H1 (cell line): ENCODE measurements around the gene CACNA2D3. TPM values are rescaled to one million over a fixed set of nuclear protein-coding genes. Genes with fewer than 3 reads are reported as not detected.

Experiments used
- CTCF ChIA-PET: fragments of 300-600 bp; sonication (Branson Sonifier 250); formaldehyde crosslinking; loops from one replicate; lab custom pipeline; 2021; ENCODE audit not compliant: partially characterized antibody; lab: Charles Lee
- POLR2A ChIA-PET: fragments of 300-600 bp; sonication (Branson Sonifier 250); formaldehyde crosslinking; loops from one replicate; lab custom pipeline; 2021; ENCODE audit warnings: inconsistent platforms; ENCODE audit not compliant: partially characterized antibody; lab: Charles Lee
- DNase-seq, 2 experiments: peaks; one replicate each; pipeline versions ENCODE4 v3.0.0 to v3.0.0-alpha.2; 2010 to 2022; ENCODE audit warnings: low spot score in 2 of 2, low read depth in 1 of 2, mixed read lengths in 1 of 2
- FAIRE-seq: peaks from 2 replicates; lab custom pipeline; 2011; peaks lifted over from hg19 to GRCh38; lab: Jason Lieb, UNC
- H2AFZ ChIP-seq: 2 replicates; pipeline ENCODE4 v1.8.1; 2012; ENCODE audit warnings: low read length, inconsistent platforms
- H2AK5ac ChIP-seq: 2 replicates; pipeline ENCODE4 v1.6.1; 2013; ENCODE audit warnings: low read depth, low read length
- H2BK120ac ChIP-seq: replicated peaks from 2 replicates; pipeline ENCODE3; 2013; ENCODE audit warnings: low read depth, low read length, inconsistent platforms
- H2BK12ac ChIP-seq: 2 replicates; pipeline ENCODE4 v1.6.1; 2013; ENCODE audit warnings: low read depth, low read length
- H2BK15ac ChIP-seq: 2 replicates; pipeline ENCODE4 v1.6.1; 2013; ENCODE audit warnings: low read length
- H2BK20ac ChIP-seq: 2 replicates; pipeline ENCODE4 v1.6.1; 2013; ENCODE audit warnings: low read length
- H2BK5ac ChIP-seq: 2 replicates; pipeline ENCODE4 v1.6.1; 2013; ENCODE audit warnings: low read depth, low read length
- H3K14ac ChIP-seq: 2 replicates; pipeline ENCODE4 v1.6.1; 2013; ENCODE audit warnings: inconsistent platforms; ENCODE audit not compliant: insufficient read length
- H3K18ac ChIP-seq: 2 replicates; pipeline ENCODE4 v1.6.1; 2013; ENCODE audit warnings: low read length; ENCODE audit errors: extremely low read depth
- H3K23ac ChIP-seq: 2 replicates; pipeline ENCODE4 v1.6.1; 2013; ENCODE audit warnings: inconsistent platforms; ENCODE audit not compliant: insufficient read length
- H3K23me2 ChIP-seq: 2 replicates; pipeline ENCODE4 v1.6.1; 2013; ENCODE audit warnings: low read depth, low read length
- H3K27ac ChIP-seq: 2 replicates; pipeline ENCODE4 v1.6.1; 2011; ENCODE audit warnings: low read depth, low read length, inconsistent platforms
- H3K27me3 ChIP-seq, 4 experiments: replicated peaks in 1 of 4; 1 replicate in 1 of 4; 2 replicates in 3 of 4; pipeline versions ENCODE4 v1.6.1 to v1.8.1; 2011 to 2013; ENCODE audit warnings: low read length in 3 of 4, mild to moderate bottlenecking in 3 of 4, inconsistent platforms in 2 of 4, mixed read lengths in 2 of 4, moderate library complexity in 1 of 4; ENCODE audit not compliant: control insufficient read depth in 3 of 4, insufficient read depth in 3 of 4; ENCODE audit errors: extremely low read depth in 1 of 4
- H3K36me3 ChIP-seq, 4 experiments: 2 replicates each; pipeline versions ENCODE4 v1.6.1 to v1.8.1; 2011 to 2013; ENCODE audit warnings: mild to moderate bottlenecking in 4 of 4, low read length in 3 of 4, moderate library complexity in 2 of 4, control low read depth in 1 of 4, inconsistent platforms in 1 of 4; ENCODE audit not compliant: insufficient read depth in 4 of 4, control insufficient read depth in 2 of 4
- H3K4ac ChIP-seq: replicated peaks from 2 replicates; pipeline ENCODE3; 2013; ENCODE audit warnings: low read length, low read depth, mixed read lengths, inconsistent platforms; ENCODE audit not compliant: insufficient read length
- H3K4me1 ChIP-seq, 4 experiments: replicated peaks in 1 of 4; 1 replicate in 1 of 4; 2 replicates in 3 of 4; pipeline versions ENCODE4 v1.6.1 to v1.8.1; 2011 to 2013; ENCODE audit warnings: low read length in 3 of 4, inconsistent platforms in 2 of 4, mixed read lengths in 1 of 4; ENCODE audit not compliant: insufficient read depth in 4 of 4, control insufficient read depth in 3 of 4
- H3K4me2 ChIP-seq, 2 experiments: 2 replicates each; pipeline versions ENCODE4 v1.6.1 to v1.8.1; 2011 to 2013; ENCODE audit warnings: low read depth in 2 of 2, low read length in 2 of 2, control low read depth in 1 of 2, inconsistent platforms in 1 of 2, mild to moderate bottlenecking in 1 of 2; ENCODE audit not compliant: insufficient read depth in 1 of 2
- H3K4me3 ChIP-seq, 4 experiments: fragments of 200-600, 300-600 bp in 1 of 4; sonication (generic), shearing (Covaris generic), sonication (Bioruptor Twin) in 1 of 4; 2 replicates each; pipeline versions ENCODE4 v1.5.1 to v1.8.1; 2011 to 2016; ENCODE audit warnings: low read length in 4 of 4, low read depth in 3 of 4, control low read depth in 2 of 4, inconsistent platforms in 2 of 4, mild to moderate bottlenecking in 2 of 4, mixed read lengths in 1 of 4, moderate library complexity in 1 of 4; ENCODE audit not compliant: insufficient read depth in 2 of 4; ENCODE audit errors: extremely low read depth in 1 of 4
- H3K56ac ChIP-seq: replicated peaks from 2 replicates; pipeline ENCODE3; 2013; ENCODE audit warnings: low read depth, mild to moderate bottlenecking, mixed read lengths, low read length, inconsistent platforms; ENCODE audit not compliant: insufficient read length
- H3K79me1 ChIP-seq: 2 replicates; pipeline ENCODE4 v1.6.1; 2013; ENCODE audit warnings: low read depth, low read length, control low read depth
- H3K79me2 ChIP-seq, 2 experiments: 2 replicates each; pipeline versions ENCODE4 v1.6.1 to v1.8.1; 2012 to 2013; ENCODE audit warnings: low read length in 2 of 2, mild to moderate bottlenecking in 2 of 2, inconsistent platforms in 1 of 2; ENCODE audit not compliant: insufficient read depth in 2 of 2, control insufficient read depth in 1 of 2
- H3K9ac ChIP-seq, 4 experiments: replicated peaks in 1 of 4; 1 replicate in 1 of 4; 2 replicates in 3 of 4; pipeline versions ENCODE4 v1.6.1 to v1.8.1; 2011 to 2013; ENCODE audit warnings: low read depth in 3 of 4, low read length in 3 of 4, control low read depth in 2 of 4, mild to moderate bottlenecking in 2 of 4, moderate library complexity in 2 of 4, inconsistent platforms in 1 of 4; ENCODE audit errors: extremely low read depth in 1 of 4
- H3K9me3 ChIP-seq, 2 experiments: 2 replicates each; pipeline versions ENCODE4 v1.6.1 to v1.8.1; 2012 to 2013; ENCODE audit warnings: mild to moderate bottlenecking in 2 of 2, moderate library complexity in 2 of 2, control low read depth in 1 of 2, inconsistent platforms in 1 of 2, low read depth in 1 of 2, low read length in 1 of 2, mixed read lengths in 1 of 2; ENCODE audit not compliant: insufficient read depth in 2 of 2
- H4K20me1 ChIP-seq, 2 experiments: replicated peaks in 1 of 2; 2 replicates each; pipeline versions ENCODE3 to v1.8.1; 2011 to 2013; ENCODE audit warnings: inconsistent platforms in 2 of 2, low read length in 2 of 2, mild to moderate bottlenecking in 1 of 2; ENCODE audit not compliant: insufficient read depth in 2 of 2, control insufficient read depth in 1 of 2
- H4K5ac ChIP-seq: 2 replicates; pipeline ENCODE4 v1.6.1; 2013; ENCODE audit warnings: low read length, low read depth, mixed read lengths, inconsistent platforms; ENCODE audit not compliant: insufficient read length
- H4K8ac ChIP-seq: 2 replicates; pipeline ENCODE4 v1.8.0; 2013; ENCODE audit warnings: mild to moderate bottlenecking, moderate library complexity, low read length, inconsistent platforms; ENCODE audit not compliant: insufficient read depth; ENCODE audit errors: extremely low read depth
- H4K91ac ChIP-seq: replicated peaks from 2 replicates; pipeline ENCODE3; 2013; ENCODE audit warnings: low read length, mixed read lengths, inconsistent platforms; ENCODE audit not compliant: insufficient read length
- BRCA1 ChIP-seq: IDR thresholded peaks from 2 replicates; pipeline ENCODE4 v1.6.1; 2012; ENCODE audit warnings: low read depth, low read length, improper control_type of control experiment
- CHD2 ChIP-seq: IDR thresholded peaks from 2 replicates; pipeline ENCODE4 v1.6.1; 2012; ENCODE audit warnings: low read length, improper control_type of control experiment
- KDM5A ChIP-seq: fragments of 200-600 bp; IDR thresholded peaks from 2 replicates; pipeline ENCODE4 v1.7.1; 2012; ENCODE audit warnings: mild to moderate bottlenecking, low read length, inconsistent platforms, mixed read lengths
- MAFK ChIP-seq: IDR thresholded peaks from 2 replicates; pipeline ENCODE4 v1.6.1; 2012; ENCODE audit warnings: low read depth, mild to moderate bottlenecking, improper control_type of control experiment, low read length
- POU5F1 ChIP-seq: IDR thresholded peaks from 2 replicates; pipeline ENCODE4 v1.6.1; 2011; ENCODE audit warnings: low read depth, mild to moderate bottlenecking, low read length, moderate library complexity
- SP1 ChIP-seq: IDR thresholded peaks from 2 replicates; pipeline ENCODE4 v1.6.1; 2011; ENCODE audit warnings: low read depth, low read length
- TEAD4 ChIP-seq: IDR thresholded peaks from 2 replicates; pipeline ENCODE4 v1.6.1; 2012; ENCODE audit warnings: low read depth, low read length, inconsistent platforms, mixed read lengths
- ZNF274 ChIP-seq: IDR thresholded peaks from 2 replicates; pipeline ENCODE4 v1.7.0; 2012; ENCODE audit warnings: low read length, borderline replicate concordance; ENCODE audit errors: extremely low read depth
- WGBS, 2 experiments: shearing (Covaris generic) in 1 of 2; methylation state at CpG; one replicate each; pipeline versions ENCODE4 v1.1.6 to v1.1.7; 2013 to 2015; ENCODE audit warnings: low lambda C conversion rate in 2 of 2, mixed read lengths in 2 of 2, inconsistent platforms in 1 of 2, low coverage in 1 of 2, missing lambda C conversion rate in 1 of 2; ENCODE audit not compliant: insufficient replicate concordance in 2 of 2, insufficient coverage in 1 of 2, insufficient read length in 1 of 2; ENCODE audit errors: extremely low coverage in 1 of 2, missing lambda C conversion rate in 1 of 2; 5-methylcytosine and 5-hydroxymethylcytosine counted together
- polyA plus RNA-seq, 7 experiments: library from polyadenylated mRNA; depleted of rRNA in 3 of 7; stranded (reverse) in 5 of 7; unstranded in 2 of 7; fragments of >200 nt in 5 of 7; fragments of 200-250 nt in 2 of 7; gene quantifications; 1 replicate in 5 of 7; 2 replicates in 1 of 7; 4 replicates in 1 of 7; pipeline versions ENCODE4 v1.2.1 to v1.2.3, GENCODE V29; 2011 to 2013; ENCODE audit warnings: missing spikeins in 2 of 7, mixed read lengths in 2 of 7
- total RNA-seq: library from RNA; stranded (reverse); fragmentation: NEBNext Ultra II Directional; extraction: Animal tissue kit (Norgen Biotek cat#: 25700); gene quantifications from 2 replicates; pipeline ENCODE4 v1.2.1, GENCODE V29; 2021
- TF ChIP-seq, protein P1 (sequence below): IDR thresholded peaks from 2 replicates; pipeline ENCODE4 v1.6.1; 2012; ENCODE audit warnings: inconsistent platforms

The CACNA2D3 gene
- total and polyA plus RNA-seq, 2 of the 8 experiments (the other 6 are each of a cell fraction or from before 2014, with no cell fraction given) = 1.5 to 1.8 TPM

GRCh38 chr3:54706738-54707137 is 584.4 kb downstream of the CACNA2D3 start:
- Histone ChIP-seq H3K27ac (no peak overlapping the region), H2AFZ (no peak overlapping the region), H2BK15ac (no peak overlapping the region), H4K8ac (no peak overlapping the region), H3K18ac (0 out of 2 replicates have a peak overlapping the region, but pooled peaks have one; percentile 14), H3K9me3 (no peaks in the 10 kb centered on the region), H3K4me3 (no peak overlapping the region), H3K36me3 (no peaks in the 10 kb centered on the region), H4K5ac (no peak overlapping the region), H3K23me2 (no peaks in the 10 kb centered on the region), H4K91ac (no peak overlapping the region), H2AK5ac (0 out of 2 replicates have a peak overlapping the region, but pooled peaks have one; percentile 18), H3K4me1 (peaks cover 3 to 28% (median 19%) of the 10 kb centered on the region in 4 experiments; a peak in 5 of 7 replicates), H2BK120ac (no peak overlapping the region), H3K4me2 (no peak overlapping the region), H3K14ac (no peak overlapping the region), H2BK12ac (peak overlapping the region; percentile 72; the same call in 1 of the 2 replicates), H4K20me1 (no peaks in the 10 kb centered on the region), H3K27me3 (no peaks in the 10 kb centered on the region), H3K9ac (no peak overlapping the region), H3K23ac (no peak overlapping the region), H3K4ac (no peak overlapping the region), H3K79me1 (no peaks in the 10 kb centered on the region), H2BK5ac (no peak overlapping the region), H2BK20ac (no peak overlapping the region), H3K56ac (no peak overlapping the region), H3K79me2 (no peaks in the 10 kb centered on the region)
- ChIA-PET POLR2A (interaction anchor here (0.8 kb wide), 1 partner anchor 66 kb away, joined by 3 read pairs; no protein-coding TSS in a partner anchor), CTCF (no interaction called here)
- WGBS, 2 experiments = 92% methylated on average over 3 of the region's 3 CpGs; no CpG with 5 or more reads in 1 of the 2 experiments
- TF ChIP-seq SP1 = no peak
- no peak for TF ChIP-seq POU5F1
- TF ChIP-seq CHD2 = no peak
- TF ChIP-seq, protein P1, sequence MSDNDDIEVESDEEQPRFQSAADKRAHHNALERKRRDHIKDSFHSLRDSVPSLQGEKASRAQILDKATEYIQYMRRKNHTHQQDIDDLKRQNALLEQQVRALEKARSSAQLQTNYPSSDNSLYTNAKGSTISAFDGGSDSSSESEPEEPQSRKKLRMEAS = no peak
- TF ChIP-seq MAFK = no peak
- TF ChIP-seq ZNF274 = no peak
- TF ChIP-seq BRCA1 = no peak
- no peak for TF ChIP-seq KDM5A
- no peak for TF ChIP-seq TEAD4
- FAIRE-seq = no peak
- no peak for DNase-seq
